Endodermal cell (in vitro differentiated cells): Measurements from ENCODE around the gene UNC93A. TPM values are rescaled to one million over a fixed set of nuclear protein-coding genes. Genes with fewer than 3 reads are reported as not detected.
A peak's percentile ranks its signal among the peaks of the same experiment; 100 is the strongest.

Source experiments
- DNase-seq: peaks from one replicate; pipeline ENCODE4 v3.0.0-alpha.2; 2017
- H3K27ac ChIP-seq: 2 replicates; pipeline ENCODE4 v1.5.1; 2013; ENCODE audit warnings: mild to moderate bottlenecking, low read depth, low read length, moderate library complexity
- H3K27me3 ChIP-seq: 2 replicates; pipeline ENCODE4 v1.6.1; 2013; ENCODE audit warnings: mild to moderate bottlenecking, low read length, moderate library complexity; ENCODE audit not compliant: insufficient read depth, control insufficient read depth, poor library complexity, severe bottlenecking
- H3K36me3 ChIP-seq: 2 replicates; pipeline ENCODE4 v1.7.0; 2013; ENCODE audit warnings: mild to moderate bottlenecking, low read length, moderate library complexity; ENCODE audit not compliant: control insufficient read depth, insufficient read depth
- H3K4me1 ChIP-seq: one replicate; pipeline ENCODE4 v1.7.0; 2013; ENCODE audit warnings: low read length; ENCODE audit not compliant: control insufficient read depth, insufficient read depth
- H3K4me3 ChIP-seq: 2 replicates; pipeline ENCODE4 v1.5.1; 2013; ENCODE audit warnings: mild to moderate bottlenecking, low read length, moderate library complexity
- H3K9ac ChIP-seq: 2 replicates; pipeline ENCODE4 v1.6.1; 2013; ENCODE audit warnings: mild to moderate bottlenecking, low read length, moderate library complexity; ENCODE audit not compliant: poor library complexity, severe bottlenecking; ENCODE audit errors: extremely low read depth
- H3K9me3 ChIP-seq: 2 replicates; pipeline ENCODE4 v1.6.1; 2013; ENCODE audit warnings: mild to moderate bottlenecking, low read length, moderate library complexity; ENCODE audit not compliant: control insufficient read depth
- H3K27ac Mint-ChIP-seq: 2 replicates; pipeline ENCODE4 v1.8.0; 2020; ENCODE audit warnings: mixed read lengths
- H3K27me3 Mint-ChIP-seq: 2 replicates; pipeline ENCODE4 v1.8.0; 2021; ENCODE audit warnings: mild to moderate bottlenecking, mixed read lengths; ENCODE audit not compliant: insufficient read depth
- H3K36me3 Mint-ChIP-seq: 2 replicates; pipeline ENCODE4 v1.8.0; 2020; ENCODE audit warnings: low read depth, mixed read lengths
- H3K4me1 Mint-ChIP-seq: 2 replicates; pipeline ENCODE4 v1.8.0; 2020; ENCODE audit warnings: mixed read lengths
- H3K4me3 Mint-ChIP-seq: 2 replicates; pipeline ENCODE4 v1.8.0; 2020; ENCODE audit warnings: mild to moderate bottlenecking, moderate library complexity, mixed read lengths
- H3K9me3 Mint-ChIP-seq: 2 replicates; pipeline ENCODE4 v1.8.0; 2020; ENCODE audit warnings: mild to moderate bottlenecking, mixed read lengths
- WGBS, 2 experiments: methylation state at CpG; one replicate each; pipeline versions ENCODE4 v1.1.5 to v1.1.7; 2013; ENCODE audit warnings: missing lambda C conversion rate in 2 of 2, mixed read lengths in 1 of 2; ENCODE audit not compliant: insufficient coverage in 1 of 2, insufficient read length in 1 of 2; 5-methylcytosine and 5-hydroxymethylcytosine counted together
- total RNA-seq, 2 donors: library from RNA; stranded (reverse); fragmentation: NEBNext Ultra II Directional in 1 of 2; extraction: Animal tissue kit (Norgen Biotek cat#: 25700) in 1 of 2; gene quantifications; 2 replicates in 1 of 2; 3 replicates in 1 of 2; pipeline ENCODE4 v1.2.1, GENCODE V29; 2021
- TF ChIP-seq, protein P1 (sequence below): fragments of 200-600 bp; sonication (generic); conservative IDR thresholded peaks from 2 replicates; pipeline ENCODE4 v1.5.0; 2021; ENCODE audit warnings: antibody characterized with exemption, mild to moderate bottlenecking

Gene UNC93A
- total RNA-seq, 2 donors from 2014 or later: 2.0 to 4.0 TPM

- H3K4me1 Mint-ChIP-seq: peaks cover 4% of the 10 kb centered on the region
- TF ChIP-seq, protein P1, sequence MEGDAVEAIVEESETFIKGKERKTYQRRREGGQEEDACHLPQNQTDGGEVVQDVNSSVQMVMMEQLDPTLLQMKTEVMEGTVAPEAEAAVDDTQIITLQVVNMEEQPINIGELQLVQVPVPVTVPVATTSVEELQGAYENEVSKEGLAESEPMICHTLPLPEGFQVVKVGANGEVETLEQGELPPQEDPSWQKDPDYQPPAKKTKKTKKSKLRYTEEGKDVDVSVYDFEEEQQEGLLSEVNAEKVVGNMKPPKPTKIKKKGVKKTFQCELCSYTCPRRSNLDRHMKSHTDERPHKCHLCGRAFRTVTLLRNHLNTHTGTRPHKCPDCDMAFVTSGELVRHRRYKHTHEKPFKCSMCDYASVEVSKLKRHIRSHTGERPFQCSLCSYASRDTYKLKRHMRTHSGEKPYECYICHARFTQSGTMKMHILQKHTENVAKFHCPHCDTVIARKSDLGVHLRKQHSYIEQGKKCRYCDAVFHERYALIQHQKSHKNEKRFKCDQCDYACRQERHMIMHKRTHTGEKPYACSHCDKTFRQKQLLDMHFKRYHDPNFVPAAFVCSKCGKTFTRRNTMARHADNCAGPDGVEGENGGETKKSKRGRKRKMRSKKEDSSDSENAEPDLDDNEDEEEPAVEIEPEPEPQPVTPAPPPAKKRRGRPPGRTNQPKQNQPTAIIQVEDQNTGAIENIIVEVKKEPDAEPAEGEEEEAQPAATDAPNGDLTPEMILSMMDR: peak; percentile 43
- H3K9me3 Mint-ChIP-seq: peaks cover 4% of the 10 kb centered on the region
- H3K4me3 Mint-ChIP-seq: no peak overlapping the region
- H3K27ac ChIP-seq: no peak overlapping the region
- H3K27ac Mint-ChIP-seq: no peak overlapping the region
- no peaks in the 10 kb centered on the region for H3K27me3 Mint-ChIP-seq
- H3K9ac ChIP-seq: no peak overlapping the region
- H3K4me1 ChIP-seq: peaks cover 6% of the 10 kb centered on the region
- no peaks in the 10 kb centered on the region for H3K36me3 ChIP-seq
- no peak overlapping the region for H3K4me3 ChIP-seq
- H3K36me3 Mint-ChIP-seq: no peaks in the 10 kb centered on the region
- WGBS, 2 experiments: 83 to 89% methylated on average over 8 of the region's 8 CpGs
- DNase-seq: peak; percentile 54
- H3K27me3 ChIP-seq: no peaks in the 10 kb centered on the region
- no peaks in the 10 kb centered on the region for H3K9me3 ChIP-seq
These were observed 37.9 kb downstream of the UNC93A start for GRCh38 chr6:167329014-167329413.

GRCh38 chr6:167330750-167331149, 39.6 kb downstream of the UNC93A start:
- H3K9me3 ChIP-seq: no peaks in the 10 kb centered on the region
- TF ChIP-seq, protein P1: no peak
- no peaks in the 10 kb centered on the region for H3K27me3 Mint-ChIP-seq
- peak; percentile 43 for DNase-seq
- H3K36me3 Mint-ChIP-seq: no peaks in the 10 kb centered on the region
- 93 to 99% methylated on average over 7 to 9 of the region's 9 CpGs for WGBS, 2 experiments
- no peaks in the 10 kb centered on the region for H3K27me3 ChIP-seq
- H3K36me3 ChIP-seq: no peaks in the 10 kb centered on the region
- H3K9ac ChIP-seq: no peak overlapping the region
- no peak overlapping the region for H3K4me3 Mint-ChIP-seq
- no peak overlapping the region for H3K4me3 ChIP-seq
- H3K9me3 Mint-ChIP-seq: peaks cover 7% of the 10 kb centered on the region
- peaks cover 4% of the 10 kb centered on the region for H3K4me1 Mint-ChIP-seq
- no peak overlapping the region for H3K27ac Mint-ChIP-seq
- no peak overlapping the region for H3K27ac ChIP-seq
- H3K4me1 ChIP-seq: peaks cover 6% of the 10 kb centered on the region

GRCh38 chr6:167331565-167331964, 40.5 kb downstream of the UNC93A start:
- H3K27ac ChIP-seq: no peak overlapping the region
- H3K27ac Mint-ChIP-seq: no peak overlapping the region
- peaks cover 4% of the 10 kb centered on the region for H3K4me1 Mint-ChIP-seq
- peaks cover 7% of the 10 kb centered on the region for H3K9me3 Mint-ChIP-seq
- peak; percentile 24 for DNase-seq
- H3K4me1 ChIP-seq: peaks cover 6% of the 10 kb centered on the region
- no peaks in the 10 kb centered on the region for H3K36me3 ChIP-seq
- no peak overlapping the region for H3K9ac ChIP-seq
- H3K4me3 ChIP-seq: no peak overlapping the region
- TF ChIP-seq, protein P1: no peak
- no peaks in the 10 kb centered on the region for H3K36me3 Mint-ChIP-seq
- WGBS, 2 experiments: 91 to 94% methylated on average over 10 to 11 of the region's 11 CpGs
- no peaks in the 10 kb centered on the region for H3K27me3 Mint-ChIP-seq
- H3K27me3 ChIP-seq: no peaks in the 10 kb centered on the region
- no peak overlapping the region for H3K4me3 Mint-ChIP-seq
- H3K9me3 ChIP-seq: no peaks in the 10 kb centered on the region
